Iris pigment epithelial cell (primary cell): ENCODE results near the gene PSMF1.

Source experiments
- DNase-seq: peaks from one replicate; pipeline ENCODE4 v3.0.0-alpha.2; 2011; ENCODE audit warnings: low read depth

PSMF1 gene

GRCh38 chr20:1118336-1119127, at the start of gene PSMF1:
Gene PSMF1 (plus strand): TSS chr20:1118602. CDS start chr20:1118774, 172 bp downstream.
- peak; percentile 91 for DNase-seq

DNA sequence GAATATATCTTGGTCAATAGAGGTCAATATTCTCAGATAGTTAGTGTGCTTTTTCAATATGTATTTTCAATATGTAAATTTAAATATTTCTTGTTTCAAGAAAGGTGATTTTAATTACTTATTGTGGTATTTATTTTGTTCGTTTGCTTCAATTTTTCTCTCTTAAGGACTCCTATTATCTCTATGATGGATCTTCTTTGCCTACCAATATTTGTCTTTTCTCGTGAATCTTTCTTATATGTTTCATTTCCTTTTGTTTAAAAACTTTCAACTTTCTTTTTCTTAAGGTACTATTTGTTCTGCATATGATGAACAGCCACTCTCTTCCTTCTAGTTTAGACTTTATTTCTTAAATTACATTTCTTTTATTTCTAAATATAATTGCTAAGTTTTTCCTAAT, 46.1 kb upstream of the PSMF1 start:
- DNase-seq, result no peak

GRCh38 chr20:1075616-1076015, 42.8 kb upstream of the PSMF1 start:
- DNase-seq, result no peak

DNA sequence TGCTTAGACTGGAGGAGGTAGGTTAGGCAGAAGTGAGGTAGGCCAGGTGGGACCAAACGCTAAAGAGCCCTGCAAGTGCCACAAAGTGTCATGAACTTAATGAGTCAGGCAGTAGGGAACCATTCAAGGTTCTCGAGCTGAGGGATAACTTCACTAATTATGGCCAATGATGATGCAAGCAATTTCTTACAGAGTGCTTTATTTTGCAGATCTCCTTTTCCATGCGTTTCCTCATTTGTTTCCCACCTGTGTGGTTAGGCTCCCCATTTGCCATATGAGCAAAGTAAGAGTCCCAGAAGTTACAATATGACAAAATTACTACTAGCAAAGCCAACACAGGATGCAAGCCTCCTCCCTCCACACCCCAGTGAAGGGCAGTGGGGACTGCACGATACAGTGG, 36.5 kb upstream of the PSMF1 start:
- DNase-seq, result no peak

DNA sequence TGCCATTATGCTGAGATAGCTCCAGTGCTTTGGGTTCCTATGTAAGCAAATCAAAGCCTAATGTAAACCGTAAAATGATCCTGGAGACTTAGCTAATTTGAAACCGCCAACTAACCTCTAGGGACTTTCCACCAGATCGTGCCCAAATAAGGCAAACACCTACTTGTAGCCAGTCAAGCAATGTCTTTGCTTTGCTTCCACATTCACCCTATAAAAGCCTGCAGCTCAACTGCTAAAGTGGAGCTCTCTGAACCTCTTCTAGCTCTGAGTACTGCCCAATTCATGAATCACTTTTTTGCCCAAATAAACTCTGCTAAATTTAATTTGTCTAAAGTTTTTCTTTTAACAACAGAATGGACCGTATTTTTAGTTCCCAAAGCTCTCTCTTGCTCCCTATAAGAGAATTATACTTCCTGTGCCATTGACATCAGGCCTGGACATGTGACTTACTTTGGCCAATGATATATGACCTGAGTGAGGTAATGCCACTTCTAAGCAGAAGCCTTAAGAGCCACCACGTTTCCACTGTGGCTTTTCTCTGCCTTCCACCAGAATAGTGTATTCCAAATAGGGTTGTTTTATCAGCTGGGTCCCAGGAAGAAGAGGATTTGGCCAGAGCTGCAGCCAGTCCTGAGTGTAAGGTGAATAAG, 34.8 kb upstream of the PSMF1 start:
- peak; percentile 9 for DNase-seq

DNA sequence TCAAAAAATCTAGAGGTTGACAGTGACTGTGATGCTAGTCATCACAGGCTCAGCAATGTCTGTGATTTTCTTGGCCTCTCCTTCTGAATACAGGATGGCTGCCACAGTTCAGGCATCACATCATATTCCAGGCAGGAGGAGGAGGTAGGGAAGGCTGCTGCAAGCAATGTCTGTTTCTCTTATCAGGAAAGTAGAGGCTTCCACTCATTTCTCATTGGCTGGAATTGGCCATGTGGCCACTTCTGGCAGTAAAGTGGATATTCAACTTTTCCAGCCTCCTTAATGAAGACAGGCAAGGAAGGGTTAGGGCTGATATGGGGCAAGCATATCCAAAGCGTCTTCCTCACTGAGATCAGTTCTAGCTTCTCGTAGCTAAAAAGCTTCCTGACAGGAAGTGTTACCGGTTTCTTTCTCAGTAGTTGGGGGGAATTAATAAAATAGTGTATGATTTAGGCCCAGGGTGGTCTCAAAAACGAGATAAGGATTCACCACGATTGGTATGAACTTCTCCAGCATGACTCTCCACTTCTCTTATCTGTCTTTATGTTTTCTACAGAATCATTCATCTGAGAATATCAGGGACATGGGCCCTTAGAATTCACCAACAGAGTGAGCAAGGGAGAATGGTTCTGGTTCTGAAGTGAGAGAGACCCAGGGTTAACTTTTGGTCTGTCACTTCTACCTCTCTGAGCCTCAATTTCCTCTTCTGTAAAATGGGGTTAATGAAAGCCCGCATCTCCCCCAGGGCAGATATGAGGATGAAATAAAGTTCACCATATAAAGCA, 32.7 kb upstream of the PSMF1 start:
- no peak for DNase-seq

DNA sequence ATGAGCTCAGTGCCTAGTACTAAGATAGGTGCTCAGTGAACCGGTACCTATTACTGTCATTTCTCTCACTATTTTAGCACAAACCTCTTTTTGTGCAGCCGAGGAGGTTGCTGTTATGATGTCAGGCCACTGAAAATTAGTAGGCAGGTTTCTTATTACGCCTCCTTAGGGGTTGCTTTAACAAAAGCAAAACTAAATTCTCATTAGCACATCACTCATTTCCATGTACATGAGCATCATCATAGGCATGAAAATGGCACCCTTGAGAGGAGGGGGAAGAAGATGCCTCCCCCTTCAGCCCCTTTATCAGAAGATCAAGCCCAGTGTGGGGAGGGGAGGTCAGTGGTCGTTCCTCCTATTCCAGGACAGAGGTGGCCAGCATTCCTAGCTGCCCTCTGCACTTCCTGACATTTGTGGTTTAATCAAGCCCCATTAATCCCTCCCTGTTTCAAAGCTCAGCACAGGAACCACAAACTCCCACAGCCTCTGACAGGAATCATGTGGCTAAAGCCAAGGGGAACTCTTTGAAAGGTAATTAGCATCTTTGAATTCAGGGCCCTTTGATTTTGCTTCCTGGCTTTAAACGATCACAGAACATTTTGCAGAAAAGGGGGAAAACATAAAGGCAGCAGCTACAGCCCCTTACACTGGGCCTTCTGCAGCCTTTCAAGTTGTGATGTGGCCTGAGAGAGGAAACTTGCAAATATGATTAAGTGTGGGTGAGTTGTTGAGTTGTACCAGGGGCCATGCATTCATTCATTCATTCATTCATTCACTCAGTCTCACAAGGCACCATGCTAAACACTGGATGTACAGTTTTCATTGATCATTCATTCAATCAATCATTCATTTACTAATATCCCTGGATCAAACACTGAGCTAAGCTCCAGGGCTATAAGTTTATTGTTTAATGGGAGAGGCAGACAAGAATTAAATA, 31.9 kb upstream of the PSMF1 start:
- no peak for DNase-seq

GRCh38 chr20:1087311-1087905, 31.0 kb upstream of the PSMF1 start:
- peak; percentile 42 for DNase-seq

DNA sequence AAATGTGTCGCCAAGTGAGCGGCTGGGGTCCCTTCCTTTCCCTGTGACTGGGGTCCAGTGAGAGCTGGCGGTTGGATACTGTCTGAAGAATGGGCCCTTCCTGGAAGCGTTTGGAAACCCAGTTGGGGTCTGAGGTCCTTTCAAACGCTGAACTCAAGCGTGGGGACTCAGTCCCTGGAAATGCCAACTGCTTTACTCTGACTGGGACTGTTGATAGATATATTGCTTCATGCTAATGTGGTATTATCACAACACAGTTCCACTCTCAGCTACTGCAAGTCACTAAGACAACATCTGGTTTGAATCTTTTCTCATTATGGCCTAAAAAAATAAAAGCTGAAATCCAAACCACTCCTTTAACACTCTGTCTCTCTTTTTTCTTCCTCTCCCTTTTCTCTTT, 23.7 kb upstream of the PSMF1 start:
- DNase-seq, result no peak

DNA sequence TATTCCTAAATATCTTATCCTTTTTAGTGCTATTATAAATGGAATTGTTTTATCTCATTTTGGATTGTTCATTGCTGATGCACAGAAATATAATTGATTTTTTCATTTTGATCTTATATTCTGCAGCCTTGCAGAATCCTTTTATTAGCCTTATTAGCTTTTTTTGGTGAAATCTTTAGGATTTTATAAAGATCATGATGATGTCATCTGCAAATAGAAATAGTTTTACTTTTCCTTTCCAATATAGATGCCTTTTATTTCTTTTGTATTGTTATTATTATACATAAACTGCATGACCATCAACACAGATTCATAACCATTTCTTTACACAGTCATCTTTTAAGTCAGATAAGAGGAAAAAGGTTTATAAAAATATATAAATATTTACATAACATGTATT, 16.9 kb upstream of the PSMF1 start:
- DNase-seq, result no peak

GRCh38 chr20:1102016-1102415, 16.4 kb upstream of the PSMF1 start:
- DNase-seq, result no peak

GRCh38 chr20:1103751-1104150, 14.7 kb upstream of the PSMF1 start:
- no peak for DNase-seq

- DNase-seq, result no peak
Measured at GRCh38 chr20:1105599-1106194, 12.7 kb upstream of the PSMF1 start.

- no peak for DNase-seq
Measured at GRCh38 chr20:1107176-1107575, 11.2 kb upstream of the PSMF1 start.

GRCh38 chr20:1108437-1108920, 9.9 kb upstream of the PSMF1 start:
- DNase-seq, result peak; percentile 34

GRCh38 chr20:1112908-1113307, 5.5 kb upstream of the PSMF1 start:
- no peak for DNase-seq

GRCh38 chr20:1118004-1118335, 432 bp upstream of the PSMF1 start:
- no peak for DNase-seq

- no peak for DNase-seq
Measured at GRCh38 chr20:1119128-1119505, 715 bp downstream of the PSMF1 start.

GRCh38 chr20:1119524-1119923, 1.1 kb downstream of the PSMF1 start:
- no peak for DNase-seq

DNA sequence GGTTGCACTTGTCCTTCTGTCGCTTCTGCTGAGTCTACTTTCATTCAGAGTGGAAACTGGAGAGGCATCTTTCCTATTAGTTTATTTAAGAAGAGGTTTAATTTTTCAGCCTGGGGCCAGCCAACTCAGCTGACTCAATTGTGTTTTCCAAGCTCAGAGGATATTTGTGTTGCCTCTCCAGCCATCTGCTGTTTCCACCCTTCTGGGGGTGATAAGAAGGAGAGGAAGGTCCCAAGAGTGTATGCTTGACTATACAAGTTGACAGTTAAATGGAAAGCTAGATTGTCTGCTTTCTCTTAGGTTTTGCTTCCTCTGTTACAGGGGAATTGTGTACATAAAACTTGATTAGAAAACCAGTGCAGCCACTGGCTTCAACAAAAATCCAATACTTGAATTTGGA, 3.0 kb downstream of the PSMF1 start:
- DNase-seq, result no peak
